SW480 (cell line): ENCODE measurements around the gene WNT3A.

Source experiments
- DNase-seq: peaks from one replicate; pipeline ENCODE4 v3.0.0-alpha.2; 2016; ENCODE audit warnings: low spot score

The WNT3A gene

DNA sequence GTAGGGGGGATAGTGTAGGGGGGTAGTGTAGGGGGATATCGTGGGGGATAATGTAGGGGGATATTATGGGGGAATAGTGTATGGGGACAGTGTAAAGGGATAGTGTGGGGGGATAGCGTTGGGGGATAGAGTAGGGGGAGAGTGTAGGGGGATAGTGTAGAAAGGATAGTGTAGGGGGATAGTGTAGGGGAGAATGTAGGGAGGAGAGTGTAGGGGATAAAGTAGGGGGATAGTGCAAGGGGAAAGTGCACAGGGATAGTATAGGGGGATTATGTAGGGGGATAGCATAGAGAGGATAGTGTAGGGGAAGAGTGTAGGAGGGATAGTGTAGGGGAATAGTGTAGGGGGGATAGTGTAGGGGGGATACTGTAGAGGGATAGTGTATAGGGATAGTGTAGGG is 63.4 kb downstream of the WNT3A start:
- DNase-seq = no peak

DNA sequence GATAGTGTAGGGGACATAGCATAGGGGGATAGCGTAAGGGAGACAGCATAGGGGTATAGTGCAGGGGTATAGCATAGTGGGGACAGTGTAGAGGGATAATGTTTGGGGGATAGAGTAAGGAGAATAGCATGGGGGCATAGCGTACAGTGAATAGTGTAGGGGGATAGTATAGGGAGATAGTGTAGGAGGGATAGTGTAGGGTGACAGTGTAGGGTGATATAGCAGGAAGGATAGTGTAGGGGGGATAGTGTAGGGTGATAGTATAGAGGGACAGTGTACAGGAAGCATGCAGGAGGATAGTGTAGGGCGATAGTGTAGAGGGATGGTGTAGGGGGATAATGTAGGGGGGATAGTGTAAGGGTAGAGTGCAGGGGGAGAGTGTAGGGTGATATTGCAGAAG is 64.1 kb downstream of the WNT3A start:
- DNase-seq = no peak

DNA sequence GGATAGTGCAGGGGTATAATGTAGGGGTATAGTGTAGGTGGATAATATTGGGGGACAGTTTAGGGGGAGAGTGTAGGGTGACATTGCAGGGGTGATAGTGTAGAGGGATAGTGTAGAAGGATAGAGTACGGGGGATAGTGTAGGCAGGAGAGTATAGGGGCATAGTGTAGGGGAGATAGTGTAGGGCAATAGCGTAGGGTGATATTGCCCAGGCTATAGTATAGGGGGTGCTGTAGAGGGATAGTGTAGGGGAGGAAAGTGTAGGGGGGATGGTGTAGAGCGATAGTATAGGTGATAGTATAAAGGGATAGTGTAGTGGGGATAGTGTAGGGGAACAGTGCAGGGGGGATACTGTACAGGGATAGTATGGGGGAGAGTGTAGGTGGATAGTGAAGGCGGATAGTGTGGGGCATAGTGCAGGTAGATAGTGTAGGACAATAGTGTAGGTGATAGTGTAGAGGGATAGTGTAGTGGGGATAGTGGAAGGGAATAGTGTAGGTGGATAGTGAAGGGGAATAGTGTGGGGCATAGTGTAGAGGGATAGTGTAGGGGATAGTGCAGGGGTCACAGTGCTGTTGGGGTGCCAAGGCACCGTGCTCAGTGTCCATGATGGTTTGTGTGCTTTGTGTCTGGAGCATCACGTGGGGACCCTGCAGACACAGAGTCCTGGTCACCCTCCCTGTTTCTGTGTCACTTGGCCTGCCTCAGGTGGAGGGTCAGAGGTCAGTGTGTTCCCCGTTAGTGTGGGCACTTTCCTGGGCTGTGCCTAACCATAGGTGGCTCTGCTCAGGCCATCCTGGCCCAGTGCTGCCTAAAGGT is 65.2 kb downstream of the WNT3A start:
- DNase-seq = no peak

DNA sequence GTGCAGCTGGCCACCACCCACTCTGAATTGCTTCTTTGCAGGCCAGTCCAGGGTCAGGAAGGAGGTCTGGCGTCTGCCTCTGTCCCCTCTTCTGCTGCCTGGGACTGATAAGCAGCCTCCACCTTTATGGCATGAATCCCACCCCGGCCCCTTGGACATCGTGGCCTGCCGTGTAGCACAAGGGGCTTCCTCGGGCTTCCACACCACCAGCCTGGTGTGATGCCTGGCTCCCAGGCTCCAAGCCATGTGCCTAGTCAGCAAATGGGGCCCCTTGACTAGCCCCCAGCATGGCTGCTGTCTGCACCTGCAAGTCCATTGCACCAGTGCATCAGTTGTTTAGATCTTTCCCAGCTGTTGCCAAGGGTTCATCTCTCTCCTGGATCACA is 65.9 kb downstream of the WNT3A start:
- DNase-seq = no peak

DNA sequence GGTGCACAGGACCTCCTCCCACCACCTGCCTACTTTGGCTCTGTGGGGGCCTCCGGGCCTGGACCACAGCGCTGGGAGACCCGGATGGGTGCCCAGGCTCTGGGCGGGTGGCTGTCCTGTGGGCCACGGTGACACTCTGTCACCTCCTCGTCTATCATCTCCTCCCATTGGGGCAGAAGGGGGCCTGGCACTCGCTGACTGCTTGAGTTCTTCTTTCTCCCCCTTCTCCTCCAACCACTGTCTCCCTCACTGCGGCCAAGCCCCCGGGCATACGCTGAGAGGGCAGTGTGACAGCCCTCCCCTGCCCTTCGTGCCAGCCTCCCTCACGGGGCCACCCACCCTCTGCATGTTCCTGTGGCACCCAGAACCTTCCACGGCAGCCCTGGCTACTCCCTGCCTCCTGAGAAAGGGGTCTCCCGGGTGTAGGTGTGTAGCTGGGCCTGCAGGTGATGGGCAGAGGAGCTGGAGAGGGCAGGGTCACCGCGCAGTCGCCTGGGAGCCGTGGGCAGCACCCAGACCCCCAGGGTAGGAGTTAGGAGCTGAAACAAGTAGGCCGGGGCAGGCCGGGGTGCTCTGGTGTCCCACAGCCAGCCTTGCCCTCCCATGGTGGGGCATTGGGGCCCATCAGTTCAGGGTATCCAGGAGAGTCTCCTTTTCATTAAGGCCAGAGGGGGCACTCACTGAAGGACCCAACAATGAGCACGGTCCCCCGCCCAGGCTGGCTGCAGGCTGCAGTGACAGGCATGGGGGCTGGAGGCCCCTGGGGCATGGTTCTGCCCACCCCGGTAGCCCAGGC is 66.5 kb downstream of the WNT3A start:
- DNase-seq = no peak

DNA sequence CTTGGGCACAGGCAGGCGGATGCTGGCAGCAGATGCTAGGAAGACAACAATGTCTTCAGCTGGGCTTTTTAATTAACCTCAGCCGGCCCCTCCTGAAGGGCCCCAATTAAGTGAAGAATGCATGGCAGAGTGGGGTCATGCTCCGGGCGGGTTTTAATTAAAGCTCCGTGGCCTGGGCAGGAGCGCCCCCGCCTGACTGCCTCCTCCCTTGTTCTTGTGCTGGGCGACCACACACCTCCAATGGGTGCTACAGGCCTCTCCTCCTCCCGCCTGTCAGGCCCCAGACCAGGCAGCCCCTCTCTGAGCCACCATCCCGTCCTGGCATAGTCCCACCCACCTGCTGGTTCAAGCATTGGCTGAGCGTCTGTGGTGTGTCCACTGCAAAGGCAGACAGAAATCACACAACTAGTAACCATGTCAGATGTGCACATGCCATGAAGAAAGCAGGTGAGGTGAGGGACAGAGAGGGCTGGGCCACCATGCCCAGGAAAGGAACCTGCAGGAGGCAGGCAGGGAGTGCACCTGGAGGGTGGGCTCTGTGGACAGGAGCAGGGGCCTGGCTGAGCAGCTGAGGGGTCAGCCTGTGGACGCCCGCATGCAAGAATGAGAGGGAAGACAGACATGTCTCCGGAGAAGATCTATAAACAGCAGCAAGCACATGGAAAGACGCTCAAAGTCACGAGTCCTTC is 67.2 kb downstream of the WNT3A start:
- no peak for DNase-seq

- no peak for DNase-seq
These were observed 68.3 kb downstream of the WNT3A start for GRCh38 chr1:228074954-228075730.

GRCh38 chr1:228075801-228076271 is 69.0 kb downstream of the WNT3A start:
- DNase-seq = no peak

DNA sequence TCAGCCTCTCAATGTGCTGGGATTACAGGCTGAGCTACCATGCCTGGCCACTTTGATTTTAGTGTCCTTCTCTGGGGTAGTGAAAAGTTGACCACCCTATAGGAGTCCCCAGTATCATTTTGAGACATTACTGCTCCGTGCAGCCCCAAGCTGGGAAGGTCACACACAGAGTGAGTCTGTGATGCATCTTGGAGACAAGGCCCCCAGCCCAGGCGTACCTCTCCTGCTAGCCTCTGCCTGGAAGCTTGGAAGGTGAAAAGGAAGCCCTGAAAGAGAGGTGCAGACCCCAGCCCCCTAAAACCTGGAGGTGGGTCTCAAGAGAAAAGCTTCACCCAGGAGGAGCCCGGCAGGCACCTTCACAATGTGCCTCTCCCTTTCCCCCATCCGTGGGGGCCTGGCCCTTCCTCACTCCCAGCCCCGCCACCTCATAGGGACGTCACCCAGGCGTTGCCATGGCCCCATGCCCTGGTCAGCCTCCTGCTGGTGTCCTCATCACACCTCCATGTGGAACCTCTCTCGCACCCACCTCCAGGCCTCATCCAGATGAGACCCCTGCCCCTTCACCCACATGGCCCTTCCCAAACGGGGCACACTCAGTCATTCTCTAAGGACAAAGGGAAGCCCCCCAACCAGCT is 70.1 kb downstream of the WNT3A start:
- DNase-seq = no peak

GRCh38 chr1:228077565-228078330 is 71.0 kb downstream of the WNT3A start:
- no peak for DNase-seq

DNA sequence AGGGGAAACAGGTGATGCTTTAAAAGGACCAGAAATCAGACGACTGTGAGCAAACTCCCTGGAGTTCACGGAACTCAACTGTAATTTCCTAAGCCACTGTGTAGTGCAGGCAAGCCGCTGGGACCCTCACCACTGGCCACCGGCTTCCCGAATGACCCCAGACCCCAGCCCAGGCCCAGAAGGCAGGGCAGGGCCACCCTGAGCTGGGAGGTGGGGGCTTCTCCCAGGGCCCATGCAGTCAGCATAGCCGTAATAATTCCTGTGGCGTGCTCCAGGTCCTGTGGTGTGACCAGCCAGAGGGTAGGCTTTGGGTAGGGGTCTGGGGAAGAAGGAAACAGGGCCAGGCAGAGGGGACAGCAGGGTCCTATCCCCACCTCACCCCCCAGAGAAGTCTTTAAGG is 72.2 kb downstream of the WNT3A start:
- no peak for DNase-seq

DNA sequence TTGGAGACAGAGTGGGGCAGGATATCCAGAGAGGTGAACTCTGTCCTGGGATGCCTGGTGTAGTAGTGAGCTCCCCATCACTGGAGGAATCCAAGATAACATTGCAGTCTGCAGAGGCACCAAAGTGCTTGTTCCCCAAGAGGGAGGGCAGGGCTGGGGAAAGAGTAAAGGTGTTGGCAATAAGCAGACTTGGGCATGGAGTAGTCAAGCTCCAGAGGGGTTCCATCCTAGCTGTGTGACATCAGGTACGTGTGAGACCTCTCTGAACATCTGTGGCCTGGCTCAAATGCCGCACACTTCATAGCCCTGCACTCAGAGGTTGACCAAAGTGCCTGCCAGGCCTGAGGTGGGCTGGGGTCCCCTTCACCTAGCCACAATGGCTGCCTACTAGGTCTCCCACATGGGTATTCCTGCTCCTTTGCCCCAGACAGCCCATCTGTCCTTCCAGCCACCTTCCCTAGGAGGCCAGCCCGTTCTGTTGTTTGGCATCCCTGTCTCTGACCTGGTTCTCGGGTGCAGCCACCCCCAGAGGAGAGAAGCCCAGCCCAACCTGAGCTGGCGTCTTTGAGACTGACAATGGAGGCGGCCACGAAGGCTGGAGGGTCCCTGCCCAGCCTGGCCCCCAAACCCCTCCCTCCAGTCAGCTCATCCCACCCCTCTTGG is 72.9 kb downstream of the WNT3A start:
- no peak for DNase-seq

- DNase-seq = no peak
These were observed 74.3 kb downstream of the WNT3A start for GRCh38 chr1:228081144-228081543.

DNA sequence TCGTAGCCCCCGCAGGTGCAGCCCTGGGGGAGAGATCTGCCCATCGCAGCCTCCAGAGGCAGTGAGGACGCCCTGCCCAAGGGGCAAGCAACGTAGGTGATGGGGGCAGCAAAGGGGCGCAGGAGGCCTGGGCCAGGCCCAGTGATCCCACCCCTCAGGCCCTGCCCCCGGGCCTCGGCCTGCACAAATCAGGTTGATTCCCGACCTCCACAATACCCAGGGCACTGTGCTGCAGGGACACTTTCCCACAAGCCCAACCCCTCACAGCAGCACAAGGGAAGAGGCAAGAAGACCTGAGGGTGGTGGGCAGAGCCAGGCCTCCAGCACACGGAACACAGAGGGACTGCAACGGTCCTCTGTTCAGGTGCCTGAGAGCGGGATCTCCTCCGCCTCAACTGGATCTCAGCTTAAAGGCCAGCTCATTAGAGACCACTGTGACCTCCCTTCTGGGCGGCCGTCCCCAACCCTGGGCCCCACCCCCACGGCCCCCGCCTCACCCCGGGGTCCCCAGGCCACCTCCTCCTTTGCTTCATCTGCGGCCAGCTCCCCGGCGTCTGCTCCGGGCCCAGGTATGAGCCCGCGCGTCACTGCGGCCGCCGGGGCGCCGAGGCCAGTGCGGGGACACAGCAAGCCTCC is 74.9 kb downstream of the WNT3A start:
- no peak for DNase-seq

- peak; percentile 86 for DNase-seq
These were observed 75.6 kb downstream of the WNT3A start, which contains the start of gene ARF1 for GRCh38 chr1:228082214-228082917. Gene ARF1, plus strand, starts transcription at chr1:228082708. Its CDS starts 14,407 bp downstream, at chr1:228097115.

DNA sequence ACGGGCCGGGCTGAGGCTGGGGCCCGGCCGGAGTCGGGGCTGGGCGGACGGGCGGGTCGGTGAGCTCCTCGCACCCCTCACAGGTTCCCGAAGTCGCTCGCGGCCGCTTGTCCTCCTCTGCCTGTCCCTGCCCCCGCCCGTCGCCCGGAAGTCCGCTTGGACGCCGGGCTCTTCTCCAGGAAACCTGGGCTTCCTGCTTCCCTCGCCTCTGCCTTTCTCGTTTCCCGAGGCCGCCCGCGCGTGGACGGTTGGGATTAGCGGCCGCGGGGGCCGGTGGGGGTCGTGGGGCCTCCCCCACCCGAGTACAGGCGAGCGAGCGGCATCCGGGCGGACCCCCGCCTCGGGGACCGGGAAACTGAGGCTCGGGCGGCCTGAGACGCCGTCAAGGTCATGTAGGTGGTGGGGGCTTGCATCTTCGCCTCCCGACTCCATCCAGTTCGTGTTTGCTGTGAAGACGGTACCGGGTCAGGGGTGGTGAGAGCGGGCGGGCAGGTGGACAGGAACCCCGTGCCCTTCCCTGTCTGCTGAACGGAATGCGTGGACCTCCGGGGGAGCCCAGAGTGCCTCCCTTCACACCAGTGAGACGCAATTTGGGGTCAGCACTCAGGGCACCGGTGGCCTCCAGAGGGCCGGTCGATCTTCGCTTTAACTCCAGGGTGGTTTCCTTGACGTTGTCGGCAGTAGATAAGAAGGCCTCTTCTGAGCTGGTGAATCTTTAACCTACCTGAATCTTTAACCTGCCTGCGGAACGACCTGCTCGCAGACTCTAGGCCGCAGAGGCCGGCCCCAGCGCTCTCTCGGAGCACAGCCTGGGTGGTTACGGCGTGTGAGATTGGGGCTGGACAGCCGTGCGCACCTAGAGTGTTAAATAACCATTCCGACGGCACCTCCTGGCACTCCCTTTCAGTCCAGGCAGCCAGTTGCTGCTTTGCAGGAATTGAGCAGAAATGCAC is 76.4 kb downstream of the WNT3A start:
- DNase-seq = no peak

DNA sequence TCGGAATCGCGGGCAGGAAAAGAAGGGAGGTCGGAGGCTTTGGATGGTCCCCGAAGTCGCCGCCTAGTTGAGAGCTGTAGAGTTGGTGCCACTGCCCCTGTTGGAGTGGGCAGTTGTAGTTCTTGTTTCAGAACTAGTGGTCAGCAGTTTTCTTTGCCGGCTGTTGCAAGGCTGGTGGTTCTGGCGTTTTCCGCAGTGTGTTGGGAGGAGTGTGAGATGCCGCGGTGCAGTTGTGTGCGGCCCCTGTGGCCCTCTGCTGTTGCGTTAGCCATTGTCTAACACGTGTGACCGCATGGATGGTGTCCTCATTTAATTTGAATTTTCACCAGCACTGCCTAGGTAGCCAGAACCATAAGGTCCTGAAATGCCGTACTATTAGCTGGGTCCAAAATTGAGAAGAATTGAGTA is 77.1 kb downstream of the WNT3A start:
- DNase-seq = no peak

GRCh38 chr1:228084325-228084724 is 77.5 kb downstream of the WNT3A start:
- DNase-seq = no peak
